BLaER1 treated with 17β-estradiol and CSF1 and Interleukin-3, amounts not matched to agents 10 nM and 100 nM (cell line): Measurements from ENCODE around the gene BRD1.
"Not testable (repeated sequence)": the region's sequence is repeated elsewhere in the genome, so short reads cannot be mapped to it uniquely, and the experiment has no call there.

Experiments
- H3K27ac ChIP-seq, 11 experiments: shearing (Covaris generic); formaldehyde crosslinking; 2 replicates each; pipeline ENCODE4 v1.8.1; 2022
- H3K27me3 ChIP-seq, 11 experiments: shearing (Covaris generic); formaldehyde crosslinking; 2 replicates each; pipeline ENCODE4 v1.8.1; 2022
- H3K36me3 ChIP-seq, 11 experiments: shearing (Covaris generic); formaldehyde crosslinking; 2 replicates each; pipeline ENCODE4 v1.8.1; 2022
- H3K4me1 ChIP-seq, 10 experiments: shearing (Covaris generic); formaldehyde crosslinking; 2 replicates each; pipeline ENCODE4 v1.8.1; 2022
- H3K4me2 ChIP-seq, 11 experiments: shearing (Covaris generic); formaldehyde crosslinking; 2 replicates each; pipeline ENCODE4 v1.8.1; 2022
- H3K4me3 ChIP-seq, 10 experiments: shearing (Covaris generic); formaldehyde crosslinking; 2 replicates each; pipeline ENCODE4 v1.8.1; 2022
- H3K9ac ChIP-seq, 11 experiments: shearing (Covaris generic); formaldehyde crosslinking; 2 replicates each; pipeline ENCODE4 v1.8.1; 2022
- H3K9me3 ChIP-seq, 11 experiments: shearing (Covaris generic); formaldehyde crosslinking; replicated peaks in 1 of 11; 2 replicates each; pipeline ENCODE4 v1.8.1; 2022
- H4K20me1 ChIP-seq, 11 experiments: shearing (Covaris generic); formaldehyde crosslinking; 2 replicates each; pipeline ENCODE4 v1.8.1; 2022
- Cebpa-rat ChIP-seq, 11 experiments: shearing (Covaris generic); IDR thresholded peaks; 2 replicates each; pipeline ENCODE4 v1.8.1; 2022

BRD1 gene

DNA sequence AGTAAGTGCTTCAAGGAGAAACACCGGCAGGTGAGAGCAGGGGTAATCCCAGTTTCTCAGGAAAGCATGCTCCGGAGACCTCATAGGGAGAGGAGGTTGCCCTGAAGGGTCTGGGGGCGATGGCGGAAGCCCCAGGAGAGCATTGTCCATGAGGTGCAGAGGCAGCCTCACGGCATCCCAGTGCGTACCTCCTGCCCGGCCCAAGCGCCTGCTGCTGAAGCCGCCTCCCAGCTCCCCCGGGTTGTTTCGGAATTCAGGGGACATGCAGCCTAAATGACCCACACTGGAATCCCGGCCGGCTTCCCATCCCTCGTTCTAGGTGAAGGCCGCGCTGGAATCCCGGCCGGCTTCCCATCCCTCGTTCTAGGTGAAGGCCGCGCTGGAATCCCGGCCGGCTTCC lies 28.7 kb upstream of the BRD1 start:
- TF ChIP-seq Cebpa-rat (IDR thresholded peaks at IDR 0.05), result no peak
- H3K4me1 ChIP-seq, result peaks cover 35 to 68% (median 55%) of the 10 kb centered on the region in 10 experiments
- H3K4me3 ChIP-seq, result peak overlapping the region in 4 of 10 experiments; percentile 89 to 98 (median 94); a peak in 3 of 20 replicates
- peak overlapping the region in 10 of 11 experiments; percentile 88 to 98 (median 96); a peak in 16 of 22 replicates for H3K9ac ChIP-seq
- H3K9me3 ChIP-seq, result peaks cover 0 to 4% (median under 1%) of the 10 kb centered on the region in 11 experiments; a peak in 8 of 22 replicates
- peaks cover 5 to 54% (median 39%) of the 10 kb centered on the region in 11 experiments; a peak in 21 of 22 replicates for H3K36me3 ChIP-seq
- H4K20me1 ChIP-seq, result peaks cover 56 to 73% (median 71%) of the 10 kb centered on the region in 11 experiments
- H3K27me3 ChIP-seq, result peaks cover 1 to 14% (median 8%) of the 10 kb centered on the region in 11 experiments; a peak in 21 of 22 replicates
- H3K27ac ChIP-seq, result 0 out of 22 replicates have a peak overlapping the region, but pooled peaks of 1 of the 11 experiments have one; percentile 35
- peak overlapping the region; percentile 83 to 98 (median 91) for H3K4me2 ChIP-seq

DNA sequence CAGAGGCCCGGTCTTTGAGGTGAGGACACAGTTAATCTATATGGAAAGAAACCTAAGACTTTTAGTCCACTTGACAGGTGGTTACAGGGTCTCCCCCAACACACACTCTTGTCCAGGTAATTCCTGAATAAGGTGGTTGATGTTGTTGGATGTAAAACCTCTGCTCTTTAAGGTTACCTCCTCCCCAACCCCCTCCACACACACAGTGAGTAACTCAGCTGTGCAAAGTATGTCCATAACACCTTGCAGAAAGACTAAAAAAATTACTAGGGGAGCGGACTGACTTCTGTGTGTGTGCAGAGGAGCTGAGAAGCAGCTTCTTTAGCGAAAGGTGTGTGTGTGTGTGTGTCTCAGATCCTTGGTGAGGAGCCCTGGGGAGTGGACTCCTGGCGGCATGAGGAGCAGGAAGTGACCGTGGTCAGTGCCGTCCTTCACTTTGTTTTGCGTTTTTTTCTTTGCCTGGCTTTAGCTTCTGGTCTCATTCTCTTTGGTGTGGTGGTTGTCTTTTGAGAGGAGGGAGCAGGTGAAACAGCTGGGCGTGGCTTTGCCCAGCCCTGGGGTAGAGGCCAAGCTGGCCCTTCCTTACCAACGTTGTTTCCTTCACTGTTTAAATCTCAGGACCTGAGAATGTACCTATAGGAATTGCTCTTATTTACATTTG lies 27.7 kb upstream of the BRD1 start:
- H3K36me3 ChIP-seq, result peaks cover 5 to 47% (median 32%) of the 10 kb centered on the region in 11 experiments; a peak in 21 of 22 replicates
- no peaks in the 10 kb centered on the region; a peak in 1 of 22 replicates for H3K9me3 ChIP-seq
- peak overlapping the region; percentile 83 to 98 (median 91) for H3K4me2 ChIP-seq
- H3K4me1 ChIP-seq, result peaks cover 32 to 72% (median 58%) of the 10 kb centered on the region in 10 experiments
- peak overlapping the region; percentile 88 to 98 (median 95) for H3K9ac ChIP-seq
- H3K27me3 ChIP-seq, result peaks cover 11 to 24% (median 18%) of the 10 kb centered on the region in 11 experiments
- H3K4me3 ChIP-seq, result peak overlapping the region; percentile 77 to 99 (median 96)
- H3K27ac ChIP-seq, result peak overlapping the region in 7 of 11 experiments; percentile 25 to 95 (median 87); a peak in 12 of 22 replicates
- TF ChIP-seq Cebpa-rat (IDR thresholded peaks at IDR 0.05), result no peak
- H4K20me1 ChIP-seq, result peaks cover 50 to 66% (median 63%) of the 10 kb centered on the region in 11 experiments

DNA sequence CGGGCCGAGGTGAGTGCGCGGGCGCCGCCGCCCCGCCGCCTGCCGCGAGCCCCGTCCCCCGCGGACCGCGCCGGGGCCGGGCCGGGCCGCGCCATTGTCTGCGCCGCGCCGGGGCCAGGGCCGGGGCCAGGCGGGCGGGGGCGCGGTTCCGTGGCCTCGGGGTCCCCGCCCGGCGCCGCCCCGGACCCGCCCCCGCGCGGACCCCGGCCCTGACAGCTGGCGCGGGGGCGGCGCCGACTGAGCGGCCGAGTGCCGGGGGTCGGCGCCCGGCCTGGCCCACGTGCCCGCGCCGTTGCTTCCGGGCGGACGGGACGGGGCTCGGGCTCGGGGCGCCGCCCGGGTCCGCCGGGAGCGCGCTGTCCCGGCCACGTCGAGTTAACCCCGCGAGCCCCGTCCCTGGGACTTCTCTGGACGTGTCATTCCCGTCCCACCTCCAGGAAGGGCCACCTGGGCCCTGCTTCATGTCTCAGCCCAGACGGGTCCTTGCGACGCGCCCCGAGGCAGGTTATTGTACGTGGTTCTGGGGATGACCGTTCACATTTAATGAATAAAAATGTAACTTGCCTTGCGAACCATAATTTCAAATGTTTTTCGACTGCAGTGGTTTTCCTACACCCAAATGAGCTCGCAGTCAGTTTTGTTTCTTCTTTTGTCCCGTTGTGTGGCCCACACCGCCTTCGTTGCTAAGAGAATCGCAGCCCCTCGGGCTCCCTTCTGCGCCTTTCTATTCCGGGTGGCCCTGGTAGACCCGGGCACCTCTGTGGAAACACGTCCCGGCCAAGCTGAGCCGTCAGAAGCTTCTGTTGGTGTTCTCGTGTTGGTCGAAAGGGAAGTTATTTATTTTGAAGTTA lies 26.5 kb upstream of the BRD1 start:
- no peaks in the 10 kb centered on the region; a peak in 1 of 22 replicates for H3K9me3 ChIP-seq
- no peak for TF ChIP-seq Cebpa-rat (IDR thresholded peaks at IDR 0.05)
- H3K9ac ChIP-seq, result peak overlapping the region; percentile 88 to 98 (median 95)
- peaks cover 5 to 35% (median 23%) of the 10 kb centered on the region in 11 experiments; a peak in 21 of 22 replicates for H3K36me3 ChIP-seq
- H3K4me2 ChIP-seq, result peak overlapping the region; percentile 83 to 98 (median 91)
- H3K4me3 ChIP-seq, result peak overlapping the region; percentile 77 to 99 (median 96)
- H3K27ac ChIP-seq, result peak overlapping the region; percentile 79 to 95 (median 91)
- peaks cover 45 to 66% (median 51%) of the 10 kb centered on the region in 11 experiments for H4K20me1 ChIP-seq
- peaks cover 23 to 35% (median 29%) of the 10 kb centered on the region in 11 experiments for H3K27me3 ChIP-seq
- H3K4me1 ChIP-seq, result peaks cover 32 to 80% (median 68%) of the 10 kb centered on the region in 10 experiments

DNA sequence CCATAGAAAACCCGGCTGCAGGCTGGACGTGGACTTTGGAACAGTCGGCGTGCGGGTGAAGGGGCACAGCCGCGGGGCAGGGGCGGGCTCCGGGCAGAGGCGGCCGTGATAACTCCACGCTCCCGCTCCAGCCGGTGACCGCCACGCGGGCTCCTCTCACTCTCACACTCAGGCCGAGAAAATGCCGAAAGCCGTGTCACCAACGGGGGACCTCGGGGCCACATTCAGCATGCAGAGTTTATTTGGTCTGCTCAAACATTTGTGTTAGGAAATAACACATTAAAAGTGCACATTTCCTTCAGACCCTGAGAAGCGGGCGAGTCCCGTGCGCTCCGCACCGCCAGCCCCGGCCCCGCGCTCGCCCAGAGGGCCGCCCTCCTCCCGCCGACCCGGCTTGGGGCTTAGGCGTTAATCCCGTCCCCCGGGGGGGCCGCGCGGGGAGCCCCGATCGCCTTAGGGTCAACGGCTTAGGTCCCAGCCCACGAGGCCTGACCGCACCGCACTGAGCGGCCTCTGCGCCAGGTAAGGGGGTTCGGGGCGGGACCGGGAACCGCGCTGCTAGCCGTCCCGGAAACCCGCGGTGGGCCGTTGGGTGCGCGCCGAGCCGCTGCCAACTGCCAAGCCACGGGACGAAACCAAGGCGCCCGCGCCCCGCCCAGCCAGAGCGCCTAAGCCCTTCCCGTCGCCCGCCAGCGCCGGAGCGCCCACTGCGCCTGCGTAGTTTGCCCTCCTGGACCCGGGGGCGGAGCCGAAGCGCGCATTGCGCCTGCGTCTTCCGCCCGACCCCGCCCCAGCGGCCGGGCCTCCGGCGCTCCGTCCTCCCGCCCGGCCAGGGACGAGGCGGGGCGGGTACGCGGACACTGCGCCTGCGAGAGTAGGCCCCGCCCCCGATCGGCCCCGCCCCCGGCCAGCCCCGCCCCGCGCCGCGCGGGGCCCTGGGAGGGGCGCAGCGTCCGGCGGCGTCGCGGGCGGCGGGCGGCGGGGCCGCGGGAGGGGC lies 25.5 kb upstream of the BRD1 start, which contains the start of gene ZBED4:
ZBED4 (plus strand) TSS at position 947 of the 997 bp plus-strand sequence. CDS start 29,819 bp downstream, outside the sequence.
- Histone ChIP-seq H3K27me3 (peaks cover 32 to 45% (median 40%) of the 10 kb centered on the region in 11 experiments), H3K4me1 (peaks cover 32 to 79% (median 67%) of the 10 kb centered on the region in 10 experiments), H4K20me1 (peaks cover 35 to 64% (median 42%) of the 10 kb centered on the region in 11 experiments), H3K9me3 (no peaks in the 10 kb centered on the region), H3K9ac (peak within 1 kb of the TSS; percentile 91 to 98 (median 95)), H3K36me3 (peaks cover 0 to 25% (median 15%) of the 10 kb centered on the region in 11 experiments; a peak in 18 of 22 replicates), H3K27ac (peak within 1 kb of the TSS; percentile 79 to 99 (median 95)), H3K4me3 (peak within 1 kb of the TSS; percentile 77 to 99 (median 96)), H3K4me2 (peak within 1 kb of the TSS; percentile 89 to 98 (median 95))
- TF ChIP-seq Cebpa-rat (IDR thresholded peaks at IDR 0.05), result no peak

DNA sequence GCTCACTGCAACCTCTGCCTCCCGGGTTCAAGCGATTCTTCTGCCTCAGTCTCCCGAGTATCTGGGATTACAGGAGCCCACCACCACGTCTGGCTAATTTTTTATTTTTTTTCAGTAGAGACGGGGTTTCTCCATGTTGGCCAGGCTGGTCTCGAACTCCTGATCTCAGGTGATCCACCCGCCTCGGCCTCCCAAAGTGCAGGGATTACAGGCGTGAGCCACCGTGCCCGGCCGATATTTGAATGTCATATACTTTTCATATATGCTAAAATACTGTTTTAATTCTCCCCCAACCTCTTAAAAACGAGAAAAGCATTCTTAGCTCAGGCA lies 24.9 kb upstream of the BRD1 start:
- Histone ChIP-seq H3K9ac (peak overlapping the region; percentile 87 to 96 (median 91)), H3K4me2 (peak overlapping the region; percentile 79 to 97 (median 92)), H4K20me1 (peaks cover 28 to 64% (median 35%) of the 10 kb centered on the region in 11 experiments), H3K36me3 (peaks cover 0 to 19% (median 14%) of the 10 kb centered on the region in 11 experiments; a peak in 16 of 22 replicates), H3K4me1 (peaks cover 35 to 72% (median 63%) of the 10 kb centered on the region in 10 experiments), H3K27me3 (peaks cover 39 to 52% (median 46%) of the 10 kb centered on the region in 11 experiments), H3K4me3 (peak overlapping the region; percentile 65 to 98 (median 72)), H3K27ac (peak overlapping the region; percentile 79 to 99 (median 95); a peak in 21 of 22 replicates)
- not testable (repeated sequence) for H3K9me3 ChIP-seq

DNA sequence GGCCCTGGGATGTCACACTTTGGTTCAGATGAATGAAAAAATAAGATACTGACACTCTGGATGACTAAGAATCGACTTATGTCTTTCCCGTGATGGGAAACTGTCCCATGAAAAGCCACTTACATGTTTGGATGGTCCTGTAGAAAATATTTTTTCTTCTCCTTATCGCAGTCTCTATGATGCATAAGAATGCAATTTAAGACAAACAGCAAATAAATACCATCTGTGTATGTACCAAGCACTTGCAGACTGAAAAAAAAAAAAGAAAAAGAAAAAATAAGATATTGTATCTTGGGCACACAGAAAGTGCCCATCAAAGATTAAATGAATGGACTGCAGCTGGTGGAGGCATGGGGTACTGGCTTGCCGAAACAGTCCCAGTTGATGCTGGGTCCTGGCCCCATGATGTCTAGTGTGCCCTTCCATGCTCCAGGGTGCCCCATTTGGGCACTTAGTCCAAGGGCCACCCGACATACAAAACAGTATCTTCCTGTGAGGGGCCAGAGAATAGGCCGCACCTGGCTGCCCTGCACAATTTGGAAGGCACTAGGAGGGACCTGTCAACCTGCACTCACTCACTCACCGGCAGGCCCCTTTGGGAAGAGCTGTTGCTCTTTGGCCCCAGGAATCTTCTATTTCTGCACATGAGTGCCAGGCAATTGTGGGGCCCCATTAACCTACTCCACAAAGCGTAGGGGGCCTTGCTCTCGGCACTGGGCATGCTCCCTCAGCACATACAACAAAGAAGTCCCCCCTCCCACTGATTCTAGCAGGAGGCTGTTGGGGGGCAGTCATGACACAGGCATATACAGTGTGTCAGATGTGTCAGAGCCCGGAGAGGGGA lies 23.5 kb upstream of the BRD1 start:
- peaks cover 24 to 59% (median 50%) of the 10 kb centered on the region in 10 experiments for H3K4me1 ChIP-seq
- TF ChIP-seq Cebpa-rat (IDR thresholded peaks at IDR 0.05), result no peak
- H3K27me3 ChIP-seq, result peaks cover 46 to 66% (median 60%) of the 10 kb centered on the region in 11 experiments
- H3K4me2 ChIP-seq, result peak overlapping the region in 6 of 11 experiments; percentile 94 to 98 (median 97); a peak in 8 of 22 replicates
- H3K9me3 ChIP-seq, result no peaks in the 10 kb centered on the region; a peak in 1 of 22 replicates
- no peak overlapping the region for H3K9ac ChIP-seq
- H3K27ac ChIP-seq, result no peak overlapping the region
- peaks cover 15 to 50% (median 21%) of the 10 kb centered on the region in 11 experiments for H4K20me1 ChIP-seq
- no peak overlapping the region for H3K4me3 ChIP-seq
- peaks cover 0 to 8% (median 3%) of the 10 kb centered on the region in 11 experiments; a peak in 9 of 22 replicates for H3K36me3 ChIP-seq
